ENCODE measurements around the gene PNCK.

The PNCK gene

GRCh38 chrX:153657161-153657560, 16.5 kb downstream of the PNCK start:
- H4K20me1 ChIP-seq (ENCODE audit: low read depth, low read length) = no peaks in the 10 kb centered on the region
- no peaks in the 10 kb centered on the region for H3K9me2 ChIP-seq (replicated peaks; ENCODE audit: insufficient read depth, low read length)
- H3K4me2 ChIP-seq (ENCODE audit: low read depth, low read length, poor library complexity, severe bottlenecking) = no peak overlapping the region
- no peak overlapping the region for H3K27ac ChIP-seq (ENCODE audit: low read depth, low read length)
- TF ChIP-seq CTCF (IDR thresholded peaks at IDR 0.05; ENCODE audit: insufficient read depth, low read length, poor library complexity, severe bottlenecking) = no peak
- TF ChIP-seq EZH2phosphoT487 (conservative IDR thresholded peaks at IDR 0.05; ENCODE audit: low read length) = no peak
- no peak overlapping the region for H3K9ac ChIP-seq (ENCODE audit: low read length)
- H3K9me3 ChIP-seq (ENCODE audit: insufficient read depth, low read length) = 0 out of 2 replicates have a peak, but pooled peaks cover 3% of the 10 kb centered on the region
- no peaks in the 10 kb centered on the region for H3K79me2 ChIP-seq (ENCODE audit: insufficient read depth, low read length)
- H3K36me3 ChIP-seq (ENCODE audit: low read length) = no peaks in the 10 kb centered on the region
- H2AFZ ChIP-seq (ENCODE audit: low read depth, low read length, severe bottlenecking) = no peak overlapping the region
- no peak overlapping the region for H3K4me3 ChIP-seq (ENCODE audit: insufficient read depth, low read length, poor library complexity, severe bottlenecking)
- no peaks in the 10 kb centered on the region for H3K27me3 ChIP-seq (ENCODE audit: low read length)
- H3F3A ChIP-seq (ENCODE audit: insufficient read depth) = no peaks in the 10 kb centered on the region

GRCh38 chrX:153653556-153653955, 20.1 kb downstream of the PNCK start:
- Histone ChIP-seq H3K79me2 (ENCODE audit: insufficient read depth, low read length) (no peaks in the 10 kb centered on the region), H3K4me2 (ENCODE audit: low read depth, low read length, poor library complexity, severe bottlenecking) (no peak overlapping the region), H3F3A (ENCODE audit: insufficient read depth) (no peaks in the 10 kb centered on the region), H4K20me1 (ENCODE audit: low read depth, low read length) (no peaks in the 10 kb centered on the region), H3K27ac (ENCODE audit: low read depth, low read length) (no peak overlapping the region), H2AFZ (ENCODE audit: low read depth, low read length, severe bottlenecking) (no peak overlapping the region), H3K9ac (ENCODE audit: low read length) (no peak overlapping the region), H3K27me3 (ENCODE audit: low read length) (no peaks in the 10 kb centered on the region), H3K36me3 (ENCODE audit: low read length) (no peaks in the 10 kb centered on the region), H3K4me3 (ENCODE audit: insufficient read depth, low read length, poor library complexity, severe bottlenecking) (no peak overlapping the region), H3K9me2 (replicated peaks; ENCODE audit: insufficient read depth, low read length) (no peaks in the 10 kb centered on the region), H3K9me3 (ENCODE audit: insufficient read depth, low read length) (0 out of 2 replicates have a peak, but pooled peaks cover 3% of the 10 kb centered on the region)
- no peak for TF ChIP-seq EZH2phosphoT487 (conservative IDR thresholded peaks at IDR 0.05; ENCODE audit: low read length)
- TF ChIP-seq CTCF (IDR thresholded peaks at IDR 0.05; ENCODE audit: insufficient read depth, low read length, poor library complexity, severe bottlenecking) = no peak

- H3K27ac ChIP-seq (ENCODE audit: low read depth, low read length) = no peak overlapping the region
Measured at GRCh38 chrX:153651540-153652079, 22.0 kb downstream of the PNCK start.

More at GRCh38 chrX:153651540-153652079, 22.0 kb downstream of the PNCK start:
- Histone ChIP-seq H3K4me2 (ENCODE audit: low read depth, low read length, poor library complexity, severe bottlenecking) (no peak overlapping the region), H2AFZ (ENCODE audit: low read depth, low read length, severe bottlenecking) (no peak overlapping the region), H3K4me3 (ENCODE audit: insufficient read depth, low read length, poor library complexity, severe bottlenecking) (no peak overlapping the region), H3K9me3 (ENCODE audit: insufficient read depth, low read length) (0 out of 2 replicates have a peak, but pooled peaks cover 3% of the 10 kb centered on the region), H3K36me3 (ENCODE audit: low read length) (no peaks in the 10 kb centered on the region), H3K9me2 (replicated peaks; ENCODE audit: insufficient read depth, low read length) (no peaks in the 10 kb centered on the region), H4K20me1 (ENCODE audit: low read depth, low read length) (no peaks in the 10 kb centered on the region), H3K9ac (ENCODE audit: low read length) (no peak overlapping the region), H3K27me3 (ENCODE audit: low read length) (no peaks in the 10 kb centered on the region), H3F3A (ENCODE audit: insufficient read depth) (no peaks in the 10 kb centered on the region), H3K79me2 (ENCODE audit: insufficient read depth, low read length) (no peaks in the 10 kb centered on the region)
- no peak for TF ChIP-seq EZH2phosphoT487 (conservative IDR thresholded peaks at IDR 0.05; ENCODE audit: low read length)
- TF ChIP-seq CTCF (IDR thresholded peaks at IDR 0.05; ENCODE audit: insufficient read depth, low read length, poor library complexity, severe bottlenecking) = no peak

Measured in SU-DHL-6 (cell line).